ENCODE measurements around the gene DOK5.

- TF ChIP-seq CTCF (IDR thresholded peaks at IDR 0.05) (no peak), POLR2A (IDR thresholded peaks at IDR 0.05) (no peak)
Measured at GRCh38 chr20:54680439-54680838, 205.0 kb downstream of the DOK5 start.

Data from ovary (tissue), 3 donors.